GM06990 (cell line): ENCODE results near the gene GPR62.
"Not testable (repeated sequence)": the region's sequence is repeated elsewhere in the genome, so short reads cannot be mapped to it uniquely, and the experiment has no call there.

Experiments
- DNase-seq: peaks from one replicate; pipeline ENCODE4 v3.0.0-alpha.2; 2011; ENCODE audit not compliant: insufficient read length; ENCODE audit errors: extremely low read depth
- H3K27me3 ChIP-seq: replicated peaks from 2 replicates; pipeline ENCODE4 v1.6.0; 2011; ENCODE audit warnings: low read length; ENCODE audit not compliant: control insufficient read depth, insufficient read depth
- H3K36me3 ChIP-seq: 2 replicates; pipeline ENCODE4 v1.5.1; 2011; ENCODE audit warnings: low read length; ENCODE audit not compliant: control insufficient read depth, insufficient read depth
- H3K4me3 ChIP-seq: replicated peaks from 2 replicates; pipeline ENCODE4 v1.5.1; 2011; ENCODE audit warnings: low read depth, mild to moderate bottlenecking, control low read depth, low read length
- TF ChIP-seq, protein P1 (sequence below): IDR thresholded peaks from 2 replicates; pipeline ENCODE4 v1.5.1; 2011; ENCODE audit warnings: low read length, control low read depth, mild to moderate bottlenecking, inconsistent platforms; ENCODE audit not compliant: insufficient read depth, poor library complexity, severe bottlenecking

The GPR62 gene

DNA sequence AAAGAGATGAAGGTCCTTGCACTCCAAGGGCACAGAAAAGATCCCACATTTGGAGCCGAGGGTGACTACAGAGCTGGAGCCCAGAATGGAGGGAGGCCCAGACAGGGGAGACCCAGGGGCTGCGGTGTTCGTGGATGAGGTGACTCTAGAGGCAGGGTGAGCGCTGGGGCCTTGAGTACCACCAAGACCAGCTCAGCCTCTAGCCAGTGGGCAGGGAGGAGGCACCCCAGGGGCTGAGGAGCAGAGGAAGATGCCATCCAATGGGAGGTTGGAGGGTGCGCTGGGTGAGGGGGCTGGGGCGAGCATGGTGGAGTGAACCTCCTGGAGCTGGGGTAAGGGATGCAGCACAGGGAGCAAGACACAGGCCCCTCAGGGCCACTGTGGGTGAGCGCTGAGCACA is 26.7 kb upstream of the GPR62 start:
- H3K27me3 ChIP-seq = no peaks in the 10 kb centered on the region
- H3K4me3 ChIP-seq = no peak overlapping the region
- H3K36me3 ChIP-seq = peaks cover 8% of the 10 kb centered on the region
- TF ChIP-seq, protein P1, sequence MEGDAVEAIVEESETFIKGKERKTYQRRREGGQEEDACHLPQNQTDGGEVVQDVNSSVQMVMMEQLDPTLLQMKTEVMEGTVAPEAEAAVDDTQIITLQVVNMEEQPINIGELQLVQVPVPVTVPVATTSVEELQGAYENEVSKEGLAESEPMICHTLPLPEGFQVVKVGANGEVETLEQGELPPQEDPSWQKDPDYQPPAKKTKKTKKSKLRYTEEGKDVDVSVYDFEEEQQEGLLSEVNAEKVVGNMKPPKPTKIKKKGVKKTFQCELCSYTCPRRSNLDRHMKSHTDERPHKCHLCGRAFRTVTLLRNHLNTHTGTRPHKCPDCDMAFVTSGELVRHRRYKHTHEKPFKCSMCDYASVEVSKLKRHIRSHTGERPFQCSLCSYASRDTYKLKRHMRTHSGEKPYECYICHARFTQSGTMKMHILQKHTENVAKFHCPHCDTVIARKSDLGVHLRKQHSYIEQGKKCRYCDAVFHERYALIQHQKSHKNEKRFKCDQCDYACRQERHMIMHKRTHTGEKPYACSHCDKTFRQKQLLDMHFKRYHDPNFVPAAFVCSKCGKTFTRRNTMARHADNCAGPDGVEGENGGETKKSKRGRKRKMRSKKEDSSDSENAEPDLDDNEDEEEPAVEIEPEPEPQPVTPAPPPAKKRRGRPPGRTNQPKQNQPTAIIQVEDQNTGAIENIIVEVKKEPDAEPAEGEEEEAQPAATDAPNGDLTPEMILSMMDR = no peak
- no peak for DNase-seq

DNA sequence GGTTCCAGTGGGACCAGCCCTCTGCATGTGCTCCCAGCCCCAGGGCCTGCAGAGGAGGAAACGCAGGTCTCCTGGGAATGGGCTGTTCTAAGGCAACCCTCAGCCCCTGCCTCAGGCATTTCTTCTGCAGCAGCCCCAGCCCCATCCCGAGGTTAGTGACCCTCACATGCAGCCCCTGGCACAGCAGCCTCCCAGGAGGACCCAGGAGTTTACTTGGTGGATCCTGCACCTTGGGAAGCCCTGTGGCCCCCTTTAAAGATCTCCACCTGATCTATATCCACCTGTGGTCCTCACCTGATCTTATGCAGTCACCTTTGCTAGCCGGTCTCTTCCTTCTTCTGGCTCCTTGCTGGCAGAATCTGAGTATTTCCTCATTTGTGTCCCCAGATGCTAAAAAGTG is 26.2 kb upstream of the GPR62 start:
- DNase-seq, H3K27me3 ChIP-seq, H3K4me3 ChIP-seq: not testable (repeated sequence)
- H3K36me3 ChIP-seq = peaks cover 13% of the 10 kb centered on the region

DNA sequence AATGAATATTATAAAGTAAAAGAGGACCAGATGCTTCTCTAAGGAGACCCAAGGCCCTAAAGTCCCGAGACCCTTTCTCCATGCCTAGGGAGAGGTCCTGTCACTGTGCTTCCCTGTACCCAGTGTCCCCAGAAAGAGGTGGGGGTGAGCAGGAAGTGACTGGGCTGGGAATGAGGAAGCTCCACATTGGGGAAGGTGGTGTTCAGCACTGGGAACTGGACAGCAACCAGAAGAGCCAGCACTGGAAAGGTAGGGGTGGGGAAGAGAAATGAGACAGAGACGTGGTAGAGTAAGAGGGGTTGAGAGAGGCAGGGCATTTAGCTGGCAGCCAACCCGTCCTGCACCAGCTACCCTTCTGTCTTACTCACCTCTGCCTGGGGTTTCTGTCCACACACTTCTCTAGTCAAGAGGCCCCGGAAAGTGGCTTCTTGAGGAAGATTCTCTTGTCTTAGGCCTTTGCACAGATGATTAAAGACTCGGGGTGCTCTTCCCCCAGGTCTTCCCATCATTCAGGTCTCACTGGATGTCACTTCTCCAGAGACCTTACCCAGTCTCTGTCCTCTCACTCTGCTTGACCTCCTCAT is 25.7 kb upstream of the GPR62 start:
- TF ChIP-seq, protein P1 = no peak
- no peaks in the 10 kb centered on the region for H3K27me3 ChIP-seq
- DNase-seq = no peak
- no peak overlapping the region for H3K4me3 ChIP-seq
- H3K36me3 ChIP-seq = peaks cover 17% of the 10 kb centered on the region

DNA sequence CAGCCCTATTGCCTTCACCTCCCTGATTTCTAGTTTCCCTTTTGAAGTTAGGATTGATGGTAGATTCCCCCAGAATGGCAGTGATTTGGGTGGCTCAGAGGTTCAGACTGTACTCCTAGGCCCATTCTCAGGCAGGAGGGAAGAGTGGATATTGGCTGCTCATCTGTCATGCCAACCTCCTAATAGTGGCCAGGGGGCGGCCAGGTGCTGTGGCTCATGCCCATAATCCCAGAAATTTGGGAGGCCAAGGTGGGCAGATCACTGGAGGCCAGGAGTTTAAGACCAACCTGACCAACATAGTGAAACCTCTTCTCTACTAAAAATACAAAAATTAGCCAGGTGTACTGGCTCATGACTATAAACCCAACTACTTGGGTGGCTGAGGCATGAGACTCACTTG is 24.7 kb upstream of the GPR62 start:
- H3K36me3 ChIP-seq = peaks cover 20% of the 10 kb centered on the region
- no peaks in the 10 kb centered on the region for H3K27me3 ChIP-seq
- no peak for DNase-seq
- no peak overlapping the region for H3K4me3 ChIP-seq
- TF ChIP-seq, protein P1 = no peak

DNA sequence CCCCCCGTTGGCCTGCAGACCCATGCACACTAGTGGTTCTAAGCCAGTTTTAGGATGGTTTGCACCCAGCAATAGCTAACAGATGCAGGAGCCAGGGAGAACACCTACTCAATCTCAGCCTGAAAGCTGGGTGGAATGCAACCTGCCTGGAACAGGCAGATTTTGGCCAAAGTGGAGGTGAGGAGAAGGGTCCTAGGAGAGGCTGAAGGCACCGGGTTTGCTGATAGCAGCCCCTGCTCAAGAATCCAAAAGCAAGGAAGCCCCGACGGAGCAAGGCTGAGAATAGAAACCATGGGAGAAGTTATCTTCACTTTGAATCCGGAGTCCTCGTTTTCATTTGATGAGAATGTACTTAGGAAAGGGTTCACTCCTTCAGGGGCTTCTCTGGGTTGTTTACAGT is 23.4 kb upstream of the GPR62 start:
- TF ChIP-seq, protein P1 = no peak
- H3K27me3 ChIP-seq = no peaks in the 10 kb centered on the region
- H3K36me3 ChIP-seq = peaks cover 29% of the 10 kb centered on the region
- no peak overlapping the region for H3K4me3 ChIP-seq
- no peak for DNase-seq

DNA sequence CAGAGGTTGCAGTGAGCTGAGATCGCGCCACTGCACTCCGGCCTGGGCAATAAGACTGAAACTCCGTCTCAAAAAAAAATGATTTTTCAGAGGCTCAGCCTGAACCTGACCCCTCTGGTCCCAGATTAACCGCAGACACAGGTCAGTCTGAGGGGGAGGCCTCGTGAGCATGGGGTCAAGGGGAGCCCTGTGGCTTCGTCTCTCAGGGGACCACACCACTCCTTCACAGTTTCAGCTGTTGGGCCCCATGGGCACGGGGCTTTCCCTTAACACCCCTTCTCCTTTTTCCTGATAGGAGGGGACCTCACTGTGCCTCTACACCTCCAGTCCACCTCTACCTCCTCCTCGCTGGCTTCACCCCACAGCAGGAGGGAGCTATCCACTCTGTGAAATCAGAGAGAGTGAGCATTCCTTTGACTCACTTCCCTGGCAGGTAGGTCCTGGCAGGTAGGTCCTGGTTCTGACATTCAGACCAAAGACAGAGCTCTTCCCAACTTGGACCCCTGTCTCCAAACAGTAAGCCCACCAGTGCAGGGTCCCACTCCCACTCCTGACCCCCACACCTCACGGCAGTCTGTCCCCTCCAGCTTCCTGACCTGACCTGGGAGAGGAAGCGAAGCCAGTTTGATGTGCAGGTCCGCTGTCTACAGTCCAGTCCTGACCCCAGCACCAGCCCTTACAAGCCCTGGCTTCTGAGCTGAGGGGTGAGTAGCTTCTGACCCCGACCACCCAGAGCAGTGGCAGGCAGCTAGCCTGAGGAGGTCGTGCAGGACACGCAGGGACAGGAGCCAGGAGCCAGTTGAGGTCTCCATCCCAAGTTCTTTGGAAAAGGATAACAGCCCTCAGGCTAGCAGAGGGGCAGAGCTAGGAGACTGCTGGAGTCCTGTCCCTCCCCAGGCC is 22.5 kb upstream of the GPR62 start:
- Histone ChIP-seq H3K36me3 (peaks cover 38% of the 10 kb centered on the region), H3K27me3 (no peaks in the 10 kb centered on the region), H3K4me3 (no peak overlapping the region)
- no peak for DNase-seq
- TF ChIP-seq, protein P1 = no peak
